Hematopoietic multipotent progenitor cell treated with erythropoietin and hydrocortisone succinate and interleukin-3 and kit ligand, for 17 days (in vitro differentiated cells): ENCODE data around the gene ABCD2.
"Not testable (repeated sequence)": the region's sequence is repeated elsewhere in the genome, so short reads cannot be mapped to it uniquely, and the experiment has no call there.

Source experiments
- DNase-seq: peaks from one replicate; pipeline ENCODE4 v3.0.0-alpha.2; 2015; ENCODE audit warnings: low spot score

The ABCD2 gene

DNA sequence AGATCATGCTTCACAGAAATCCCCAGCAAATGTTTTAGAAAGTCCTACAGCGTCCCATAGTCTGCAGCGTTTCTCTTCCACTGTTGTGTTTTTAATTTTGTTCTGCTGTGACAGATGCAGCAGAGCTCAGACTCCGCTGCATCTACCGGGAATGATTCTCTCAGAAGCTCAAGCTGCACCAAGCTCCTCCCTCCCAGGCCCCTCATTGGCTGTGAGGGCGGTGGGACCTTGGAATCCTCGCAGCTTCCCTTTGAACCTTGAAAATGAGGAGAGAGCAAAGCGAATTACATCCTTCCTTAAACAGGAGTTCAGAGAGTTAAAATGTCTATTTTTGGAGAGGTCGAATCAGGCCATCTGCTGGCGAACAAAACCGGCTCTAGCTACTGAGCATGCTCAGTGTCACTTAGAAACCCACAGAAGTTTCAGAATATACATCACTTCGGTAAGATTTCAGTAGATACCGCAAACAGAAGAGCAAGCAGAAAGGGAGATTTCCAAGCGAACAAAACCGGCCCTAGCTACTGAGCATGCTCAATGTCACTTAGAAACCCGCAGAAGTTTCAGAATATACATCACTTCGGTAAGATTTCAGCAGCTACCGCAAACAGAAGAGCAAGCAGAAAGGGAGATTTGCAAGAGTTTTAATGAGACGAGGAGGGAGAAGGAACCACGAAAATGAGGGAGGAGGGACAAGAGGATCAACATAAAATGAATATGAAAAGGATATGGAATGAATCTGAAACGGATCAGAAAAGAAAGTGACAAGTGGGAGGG lies at the start of gene ABCD2:
ABCD2 (minus strand) TSS at position 144 of the 774 bp plus-strand sequence. CDS start 188 bp downstream, outside the sequence.
- no peak for DNase-seq

DNA sequence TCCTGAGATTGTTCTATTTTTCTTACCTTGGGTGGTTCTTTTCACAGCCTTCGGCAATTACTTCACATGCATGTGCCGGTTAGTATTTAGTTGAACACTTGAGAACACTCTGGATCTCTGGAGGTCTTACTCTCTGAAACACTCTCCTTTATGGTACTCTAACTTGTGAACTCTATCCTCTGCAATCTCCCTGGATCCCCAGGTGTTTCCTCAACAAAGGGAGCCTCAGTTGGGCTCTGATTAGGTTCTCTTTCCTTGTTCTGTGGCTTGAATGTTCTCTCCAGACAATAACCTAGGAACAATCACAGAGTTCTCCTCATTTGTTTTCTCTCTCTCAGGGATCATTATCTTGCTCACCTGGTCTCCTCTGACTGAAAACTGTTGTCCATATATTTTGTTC lies 40.5 kb upstream of the ABCD2 start:
- DNase-seq, result no peak

GRCh38 chr12:39647383-39647782 lies 27.8 kb upstream of the ABCD2 start:
- no peak for DNase-seq

DNA sequence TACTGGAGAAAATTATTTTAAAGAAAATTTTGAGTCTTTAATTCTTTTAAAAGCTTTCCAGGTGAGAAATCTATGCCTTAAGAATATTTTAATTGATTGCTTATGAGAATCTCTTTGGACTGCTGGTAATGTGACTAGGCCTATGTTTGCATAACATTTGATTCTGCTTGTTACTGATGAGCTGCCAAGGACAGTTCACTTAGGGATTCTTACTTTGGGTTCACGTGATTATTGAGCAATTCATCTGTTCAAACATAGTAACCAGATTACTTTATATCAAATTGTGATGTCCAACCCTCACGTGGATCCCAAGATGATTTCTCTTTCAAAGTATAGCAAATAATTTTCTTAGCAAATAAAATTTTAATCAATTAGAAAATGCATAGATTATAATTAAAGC lies 27.4 kb upstream of the ABCD2 start:
- no peak for DNase-seq

GRCh38 chr12:39643052-39643451 lies 23.4 kb upstream of the ABCD2 start:
- no peak for DNase-seq

GRCh38 chr12:39638840-39639239 lies 19.2 kb upstream of the ABCD2 start:
- no peak for DNase-seq

- no peak for DNase-seq
Observed at GRCh38 chr12:39638178-39638577, 18.6 kb upstream of the ABCD2 start.

DNA sequence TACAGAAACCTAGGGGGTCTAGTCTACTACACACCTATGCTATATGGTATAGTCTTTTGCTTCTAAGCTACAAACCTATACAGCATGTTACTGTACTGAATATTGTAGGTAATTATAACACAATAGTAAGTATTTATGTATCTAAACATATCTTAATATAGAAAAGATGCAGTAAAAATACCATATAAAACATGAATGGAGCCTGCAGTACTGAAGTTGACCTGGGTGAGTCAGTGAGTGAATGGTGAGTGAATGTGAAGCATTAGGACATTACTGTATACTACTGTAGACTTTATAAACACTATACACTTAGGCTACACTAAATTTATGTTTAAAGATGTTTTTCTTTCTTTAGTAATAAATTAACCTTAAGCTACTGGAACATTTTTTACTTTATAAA lies 13.1 kb upstream of the ABCD2 start:
- no peak for DNase-seq

DNA sequence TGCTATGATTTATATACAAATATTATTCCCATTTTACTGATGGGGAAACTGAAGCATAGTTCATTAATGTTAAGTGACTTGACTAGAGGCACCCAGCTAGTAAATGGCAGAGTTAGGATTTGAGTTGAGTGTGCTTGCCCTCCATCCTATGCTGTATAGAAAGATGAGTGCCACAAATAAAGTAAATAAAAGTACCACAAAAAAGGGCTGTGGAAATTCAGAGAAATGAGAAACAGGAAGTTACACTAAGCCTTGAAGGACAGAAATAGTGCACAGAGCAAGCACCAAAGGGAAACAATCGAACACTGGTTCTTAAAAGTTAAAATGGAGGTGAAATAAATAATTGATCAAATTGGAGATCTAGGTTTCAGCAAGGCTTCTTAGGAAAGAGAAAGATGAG lies 9.2 kb upstream of the ABCD2 start:
- DNase-seq, result no peak

GRCh38 chr12:39627914-39628313 lies 8.3 kb upstream of the ABCD2 start:
- no peak for DNase-seq

DNA sequence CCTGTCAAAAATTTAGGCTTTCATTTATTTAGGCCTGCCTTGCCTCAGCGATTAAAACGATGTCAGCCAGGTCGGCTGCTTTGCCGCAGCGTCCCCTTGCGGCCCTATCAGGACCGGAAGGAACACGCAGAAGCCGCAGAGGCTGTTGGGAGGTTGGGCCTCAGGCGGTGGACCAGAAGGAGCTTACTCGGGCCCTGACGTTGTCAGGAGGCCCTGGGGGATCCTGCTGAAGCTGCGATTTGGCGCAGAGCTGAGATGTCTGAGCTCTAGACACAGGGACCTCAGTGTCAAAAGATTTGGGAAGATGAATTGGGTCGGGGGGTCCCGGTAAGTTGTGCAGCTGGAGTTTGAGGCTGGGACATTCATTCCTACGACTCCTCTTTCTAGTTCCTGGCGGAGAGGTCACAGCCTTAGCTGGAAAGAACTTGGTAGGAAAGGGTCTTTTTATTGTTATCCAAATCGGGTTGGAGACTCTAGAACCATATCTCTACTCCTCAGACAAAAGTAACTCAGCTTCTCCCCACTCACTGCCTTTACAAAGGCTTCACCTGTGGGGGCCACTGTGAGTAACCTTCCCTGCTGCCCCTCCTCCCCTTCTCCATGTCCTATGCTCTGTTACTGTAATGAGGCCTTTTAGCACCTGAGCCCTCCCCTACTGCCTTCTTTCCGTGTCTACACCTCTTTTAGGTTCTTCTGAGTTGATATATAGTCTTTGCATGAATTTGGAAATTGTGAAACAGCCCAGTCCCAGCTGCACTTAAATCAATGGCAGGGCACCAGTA lies 6.6 kb upstream of the ABCD2 start:
- no peak for DNase-seq

DNA sequence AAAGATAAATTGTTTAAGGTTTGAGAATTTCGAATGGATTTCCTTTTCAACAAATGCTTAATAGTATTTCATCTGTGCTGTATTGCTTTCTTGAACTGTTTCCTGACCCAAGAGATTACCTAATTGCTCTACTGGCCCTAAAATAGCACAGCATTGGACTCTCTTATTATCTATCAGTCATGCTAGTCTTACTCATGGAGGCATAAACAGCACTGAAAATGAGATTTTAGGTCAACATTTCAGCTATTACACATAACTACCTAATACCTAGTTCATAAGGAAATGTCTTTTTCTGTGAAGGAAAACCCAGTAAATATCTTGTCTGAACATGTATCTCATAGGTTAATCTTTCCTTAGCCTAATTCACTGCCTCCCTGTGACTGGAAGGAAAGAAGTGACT lies 4.3 kb upstream of the ABCD2 start:
- DNase-seq, result no peak

- not testable (repeated sequence) for DNase-seq
Observed at GRCh38 chr12:39623160-39623559, 3.6 kb upstream of the ABCD2 start.

GRCh38 chr12:39622306-39622705 lies 2.7 kb upstream of the ABCD2 start:
- no peak for DNase-seq

GRCh38 chr12:39621670-39622069 lies 2.1 kb upstream of the ABCD2 start:
- no peak for DNase-seq

- DNase-seq, result no peak
Observed at GRCh38 chr12:39620659-39621658, 1.4 kb upstream of the ABCD2 start.

DNA sequence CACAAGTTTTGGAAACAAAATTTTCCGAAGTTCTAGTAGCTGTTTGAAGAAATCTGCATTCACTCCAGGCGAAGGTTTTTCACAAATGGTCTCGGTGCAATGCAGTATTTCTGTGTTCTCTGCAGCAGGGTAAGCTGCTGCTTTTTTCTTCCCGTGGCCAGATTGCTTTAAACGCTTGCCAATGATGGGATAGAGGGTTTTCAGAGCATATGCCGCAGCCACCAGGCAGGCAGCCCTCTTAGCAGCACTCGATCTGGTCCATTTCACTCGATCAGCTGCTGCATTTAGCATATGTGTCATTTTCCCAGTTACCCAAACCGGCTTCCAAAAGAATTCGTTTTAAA lies 315 bp downstream of the ABCD2 start:
- no peak for DNase-seq

GRCh38 chr12:39618701-39619100 lies 902 bp downstream of the ABCD2 start:
- DNase-seq, result no peak

DNA sequence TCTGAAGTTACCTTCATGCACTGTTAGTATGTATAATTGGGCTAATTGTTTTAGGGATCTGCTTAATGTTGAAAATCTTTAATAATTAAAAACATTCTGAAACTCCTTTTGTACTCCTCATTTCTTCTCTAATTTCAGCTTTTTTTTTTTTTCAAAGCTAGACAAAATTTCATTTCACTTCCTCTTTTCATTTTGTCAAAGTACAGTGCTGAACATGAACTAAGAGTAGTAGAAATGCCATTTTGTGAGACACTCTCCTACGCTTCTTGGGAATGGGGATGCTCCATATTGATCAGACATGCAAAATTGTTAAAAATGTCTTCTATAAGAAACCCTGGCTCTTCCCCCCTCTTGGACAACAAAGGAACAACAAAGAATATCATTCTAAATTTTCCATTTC lies 1.7 kb downstream of the ABCD2 start:
- no peak for DNase-seq

DNA sequence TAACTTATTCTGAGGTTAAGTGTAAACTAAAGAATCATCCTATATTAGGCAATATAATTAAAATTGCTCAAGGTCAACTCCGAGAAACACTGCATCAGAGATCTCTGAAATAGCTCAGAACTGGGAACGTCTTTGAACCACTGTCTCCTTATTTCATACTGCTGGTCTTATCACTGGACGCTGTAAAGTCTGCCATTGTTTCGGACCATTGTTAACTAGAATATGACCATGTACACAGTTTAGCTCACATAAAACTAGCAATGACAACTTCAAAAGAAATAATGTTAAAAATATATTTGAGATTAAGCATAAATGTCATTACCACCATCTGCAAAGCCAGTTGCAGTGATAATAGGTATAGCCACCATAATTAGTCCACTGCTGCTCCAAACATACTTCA lies 2.9 kb downstream of the ABCD2 start:
- no peak for DNase-seq

- DNase-seq, result no peak
Observed at GRCh38 chr12:39616251-39616650, 3.4 kb downstream of the ABCD2 start.

DNA sequence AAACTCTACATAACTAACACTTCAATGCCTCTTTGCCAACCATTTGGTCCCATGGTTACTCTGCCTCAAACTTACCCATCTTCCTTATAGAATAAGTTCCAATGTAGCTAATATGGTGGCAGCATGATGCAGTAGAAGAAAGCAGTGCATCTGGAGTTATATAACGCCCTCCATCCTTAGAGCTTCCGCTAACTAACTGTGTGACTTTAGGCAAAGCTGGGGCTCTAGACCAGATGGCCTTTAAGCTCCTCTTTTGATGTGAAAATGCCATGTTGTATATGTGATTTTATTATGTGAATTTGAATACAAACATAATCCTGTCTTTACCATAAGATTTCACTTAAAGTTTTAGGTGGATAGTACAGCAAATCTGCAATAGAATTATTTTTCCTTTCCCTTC lies 6.1 kb downstream of the ABCD2 start:
- DNase-seq, result no peak
